ENCODE results near the gene CNPY1. TPM values are rescaled to one million over a fixed set of nuclear protein-coding genes. Genes with fewer than 3 reads are reported as not detected.

The CNPY1 gene
- total and polyA plus RNA-seq, 2 donors (not counting 1 experiment from before 2014, with no cell fraction given): not detected

DNA sequence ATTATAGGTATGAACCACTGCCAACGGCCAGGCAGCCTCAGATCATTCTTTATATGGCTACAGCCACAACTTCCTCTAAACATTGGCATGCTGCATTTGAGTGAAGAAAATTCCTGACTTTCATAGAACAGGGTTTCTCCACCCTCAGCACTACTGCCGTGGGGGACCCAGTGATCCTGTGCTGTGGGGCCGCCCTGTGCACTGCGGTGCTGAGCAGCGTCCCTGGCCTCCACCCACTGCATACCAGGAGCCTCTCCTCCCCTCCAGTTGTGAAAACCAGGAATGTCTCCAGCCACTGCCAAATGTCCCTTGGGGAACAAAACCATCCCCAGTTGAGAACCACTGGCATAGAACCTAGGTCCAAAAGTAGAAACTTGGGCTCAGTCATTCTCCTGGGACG lies 15.8 kb downstream of the CNPY1 start:
- Histone ChIP-seq H3K9ac (ENCODE audit: insufficient read depth, low read length) (no peak overlapping the region), H3K27me3 (ENCODE audit: control insufficient read depth, insufficient read depth, low read length) (peaks cover 25% of the 10 kb centered on the region), H3K4me2 (ENCODE audit: extremely low read depth, insufficient read depth, low read length) (no peak overlapping the region), H2AFZ (ENCODE audit: low read length) (no peak overlapping the region), H3K4me1 (ENCODE audit: control insufficient read depth, extremely low read depth, insufficient read depth, low read length) (no peaks in the 10 kb centered on the region), H3K27ac (ENCODE audit: insufficient read depth, low read length) (no peak overlapping the region), H3K4me3 (replicated peaks in 1 of 4; ENCODE audit: control extremely low read depth in 1 of 4, insufficient read depth in 1 of 4, low read depth in 3 of 4, low read length in 4 of 4) (no peak overlapping the region), H3K79me2 (ENCODE audit: control insufficient read depth, insufficient read depth, low read length) (no peaks in the 10 kb centered on the region), H3K36me3 (ENCODE audit: control insufficient read depth, insufficient read depth, low read length) (no peaks in the 10 kb centered on the region), H4K20me1 (ENCODE audit: control insufficient read depth, extremely low read depth, insufficient read depth, low read length) (no peaks in the 10 kb centered on the region), H3K9me3 (ENCODE audit: control insufficient read depth, insufficient read depth, low read depth, low read length) (no peaks in the 10 kb centered on the region)
- no peak for DNase-seq (ENCODE audit: low read depth in 2 of 2)
- TF ChIP-seq, protein P1, sequence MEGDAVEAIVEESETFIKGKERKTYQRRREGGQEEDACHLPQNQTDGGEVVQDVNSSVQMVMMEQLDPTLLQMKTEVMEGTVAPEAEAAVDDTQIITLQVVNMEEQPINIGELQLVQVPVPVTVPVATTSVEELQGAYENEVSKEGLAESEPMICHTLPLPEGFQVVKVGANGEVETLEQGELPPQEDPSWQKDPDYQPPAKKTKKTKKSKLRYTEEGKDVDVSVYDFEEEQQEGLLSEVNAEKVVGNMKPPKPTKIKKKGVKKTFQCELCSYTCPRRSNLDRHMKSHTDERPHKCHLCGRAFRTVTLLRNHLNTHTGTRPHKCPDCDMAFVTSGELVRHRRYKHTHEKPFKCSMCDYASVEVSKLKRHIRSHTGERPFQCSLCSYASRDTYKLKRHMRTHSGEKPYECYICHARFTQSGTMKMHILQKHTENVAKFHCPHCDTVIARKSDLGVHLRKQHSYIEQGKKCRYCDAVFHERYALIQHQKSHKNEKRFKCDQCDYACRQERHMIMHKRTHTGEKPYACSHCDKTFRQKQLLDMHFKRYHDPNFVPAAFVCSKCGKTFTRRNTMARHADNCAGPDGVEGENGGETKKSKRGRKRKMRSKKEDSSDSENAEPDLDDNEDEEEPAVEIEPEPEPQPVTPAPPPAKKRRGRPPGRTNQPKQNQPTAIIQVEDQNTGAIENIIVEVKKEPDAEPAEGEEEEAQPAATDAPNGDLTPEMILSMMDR (conservative IDR thresholded peaks at IDR 0.05 in 1 of 2, IDR thresholded peaks at IDR 0.05 in 1 of 2; ENCODE audit: low read depth in 1 of 2, low read length in 2 of 2): no peak
- no peak for TF ChIP-seq EZH2 (IDR thresholded peaks at IDR 0.05; ENCODE audit: low read length, missing control alignments)

DNA sequence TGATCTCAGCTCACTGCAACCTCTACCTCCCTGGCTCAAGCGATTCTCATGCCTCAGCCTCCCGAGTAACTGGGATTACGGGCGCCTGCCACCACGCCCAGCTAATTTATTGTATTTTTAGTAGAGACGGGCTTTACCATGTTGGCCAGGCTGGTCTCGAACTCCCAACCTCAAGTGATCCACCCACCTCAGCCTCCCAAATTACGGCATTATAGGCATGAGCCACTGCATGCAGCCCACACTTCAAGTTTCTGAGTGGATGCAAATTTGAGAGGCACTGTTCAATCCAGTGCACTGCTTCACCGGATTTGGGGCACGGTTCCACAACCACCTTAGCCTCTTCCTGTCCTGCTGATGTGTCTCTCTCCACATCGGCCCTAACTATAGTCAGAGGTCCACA lies 16.5 kb downstream of the CNPY1 start:
- Histone ChIP-seq H3K36me3 (ENCODE audit: control insufficient read depth, insufficient read depth, low read length) (no peaks in the 10 kb centered on the region), H3K4me3 (replicated peaks in 1 of 4; ENCODE audit: control extremely low read depth in 1 of 4, insufficient read depth in 1 of 4, low read depth in 3 of 4, low read length in 4 of 4) (no peak overlapping the region), H3K9ac (ENCODE audit: insufficient read depth, low read length) (no peak overlapping the region), H3K79me2 (ENCODE audit: control insufficient read depth, insufficient read depth, low read length) (no peaks in the 10 kb centered on the region), H3K27ac (ENCODE audit: insufficient read depth, low read length) (no peak overlapping the region), H3K4me2 (ENCODE audit: extremely low read depth, insufficient read depth, low read length) (no peak overlapping the region), H3K9me3 (ENCODE audit: control insufficient read depth, insufficient read depth, low read depth, low read length) (no peaks in the 10 kb centered on the region), H4K20me1 (ENCODE audit: control insufficient read depth, extremely low read depth, insufficient read depth, low read length) (no peaks in the 10 kb centered on the region), H3K27me3 (ENCODE audit: control insufficient read depth, insufficient read depth, low read length) (peaks cover 25% of the 10 kb centered on the region), H3K4me1 (ENCODE audit: control insufficient read depth, extremely low read depth, insufficient read depth, low read length) (no peaks in the 10 kb centered on the region), H2AFZ (ENCODE audit: low read length) (no peak overlapping the region)
- TF ChIP-seq, protein P1 (conservative IDR thresholded peaks at IDR 0.05 in 1 of 2, IDR thresholded peaks at IDR 0.05 in 1 of 2; ENCODE audit: low read depth in 1 of 2, low read length in 2 of 2): no peak
- TF ChIP-seq EZH2 (IDR thresholded peaks at IDR 0.05; ENCODE audit: low read length, missing control alignments): no peak
- no peak for DNase-seq (ENCODE audit: low read depth in 2 of 2)

DNA sequence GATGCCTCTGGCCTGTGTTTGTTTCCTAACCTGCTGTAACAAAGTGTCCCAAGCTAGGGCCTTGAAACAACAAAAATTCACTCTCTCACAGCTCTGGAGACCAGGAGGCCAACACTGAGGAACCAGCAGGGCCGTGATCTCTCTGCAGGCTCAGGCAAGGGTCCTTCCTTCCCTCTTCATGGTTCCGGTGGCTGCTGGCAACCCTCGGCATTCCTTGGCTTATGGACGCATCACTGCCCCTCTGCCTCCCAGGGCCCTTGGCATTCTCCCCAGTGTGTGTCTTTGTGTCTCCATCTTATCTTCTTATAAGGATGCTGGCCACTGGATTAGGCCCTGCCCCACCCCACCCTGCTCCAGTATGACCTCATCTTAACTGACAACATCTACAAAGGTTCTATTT lies 17.0 kb downstream of the CNPY1 start:
- TF ChIP-seq, protein P1 (conservative IDR thresholded peaks at IDR 0.05 in 1 of 2, IDR thresholded peaks at IDR 0.05 in 1 of 2; ENCODE audit: low read depth in 1 of 2, low read length in 2 of 2): no peak
- TF ChIP-seq EZH2 (IDR thresholded peaks at IDR 0.05; ENCODE audit: low read length, missing control alignments): no peak
- Histone ChIP-seq H3K27me3 (ENCODE audit: control insufficient read depth, insufficient read depth, low read length) (peaks cover 23% of the 10 kb centered on the region), H4K20me1 (ENCODE audit: control insufficient read depth, extremely low read depth, insufficient read depth, low read length) (no peaks in the 10 kb centered on the region)

More for the DNA sequence above, 17.0 kb downstream of the CNPY1 start:
- no peak overlapping the region for H3K4me2 ChIP-seq (ENCODE audit: extremely low read depth, insufficient read depth, low read length)
- H3K27ac ChIP-seq (ENCODE audit: insufficient read depth, low read length): no peak overlapping the region
- H3K9me3 ChIP-seq (ENCODE audit: control insufficient read depth, insufficient read depth, low read depth, low read length): no peaks in the 10 kb centered on the region
- no peaks in the 10 kb centered on the region for H3K4me1 ChIP-seq (ENCODE audit: control insufficient read depth, extremely low read depth, insufficient read depth, low read length)
- no peaks in the 10 kb centered on the region for H3K36me3 ChIP-seq (ENCODE audit: control insufficient read depth, insufficient read depth, low read length)
- DNase-seq (ENCODE audit: low read depth in 2 of 2): no peak
- no peak overlapping the region for H3K9ac ChIP-seq (ENCODE audit: insufficient read depth, low read length)
- H2AFZ ChIP-seq (ENCODE audit: low read length): no peak overlapping the region
- no peaks in the 10 kb centered on the region for H3K79me2 ChIP-seq (ENCODE audit: control insufficient read depth, insufficient read depth, low read length)
- H3K4me3 ChIP-seq (replicated peaks in 1 of 4; ENCODE audit: control extremely low read depth in 1 of 4, insufficient read depth in 1 of 4, low read depth in 3 of 4, low read length in 4 of 4): no peak overlapping the region

Measured in fibroblast of lung (primary cell).